Hepatocyte (in vitro differentiated cells): ENCODE measurements around the gene ZNF500. TPM values are rescaled to one million over a fixed set of nuclear protein-coding genes. Genes with fewer than 3 reads are reported as not detected.

Source experiments
- DNase-seq: peaks from one replicate; pipeline ENCODE4 v3.0.0-alpha.2; 2016; ENCODE audit warnings: low spot score
- H2AFZ ChIP-seq: fragments of 200-600 bp; sonication (generic); 2 replicates; pipeline ENCODE4 v1.6.0; 2016; ENCODE audit warnings: antibody characterized with exemption, mild to moderate bottlenecking
- H3K27ac ChIP-seq: fragments of 200-600 bp; sonication (generic); 2 replicates; pipeline ENCODE4 v1.5.1; 2016; ENCODE audit warnings: mild to moderate bottlenecking
- H3K27me3 ChIP-seq: fragments of 200-600 bp; sonication (generic); 2 replicates; pipeline ENCODE4 v1.6.1; 2016
- H3K36me3 ChIP-seq: fragments of 200-600 bp; sonication (generic); replicated peaks from 2 replicates; pipeline ENCODE4 v1.5.1; 2016; ENCODE audit warnings: low read depth; ENCODE audit not compliant: insufficient read depth
- H3K4me1 ChIP-seq: fragments of 200-600 bp; sonication (generic); 2 replicates; pipeline ENCODE4 v1.5.1; 2016; ENCODE audit warnings: mild to moderate bottlenecking, moderate library complexity; ENCODE audit not compliant: insufficient read depth
- H3K4me2 ChIP-seq: fragments of 200-600 bp; sonication (generic); 2 replicates; pipeline ENCODE4 v1.6.0; 2016
- H3K4me3 ChIP-seq: fragments of 200-600 bp; sonication (generic); 2 replicates; pipeline ENCODE4 v1.5.1; 2016; ENCODE audit warnings: mild to moderate bottlenecking
- H3K79me2 ChIP-seq: fragments of 200-600 bp; sonication (generic); 2 replicates; pipeline ENCODE4 v1.6.0; 2017; ENCODE audit warnings: mild to moderate bottlenecking
- H3K9me2 ChIP-seq: fragments of 200-600 bp; sonication (generic); replicated peaks from 2 replicates; pipeline ENCODE4 v1.6.0; 2017; ENCODE audit warnings: mild to moderate bottlenecking; ENCODE audit not compliant: insufficient read depth
- H3K9me3 ChIP-seq: fragments of 200-600 bp; sonication (generic); 2 replicates; pipeline ENCODE4 v1.5.1; 2016; ENCODE audit warnings: low read depth, mild to moderate bottlenecking
- H4K20me1 ChIP-seq: fragments of 200-600 bp; sonication (generic); 2 replicates; pipeline ENCODE4 v1.6.0; 2016; ENCODE audit warnings: mild to moderate bottlenecking; ENCODE audit not compliant: insufficient read depth, poor library complexity, severe bottlenecking
- CTCF ChIP-seq: fragments of 200-600 bp; sonication (generic); IDR thresholded peaks from 2 replicates; pipeline ENCODE4 v1.5.1; 2016; ENCODE audit warnings: antibody characterized with exemption, mild to moderate bottlenecking; ENCODE audit not compliant: poor library complexity
- EZH2 ChIP-seq: fragments of 200-600 bp; sonication (generic); IDR thresholded peaks from 2 replicates; pipeline ENCODE4 v1.6.1; 2016; ENCODE audit warnings: antibody characterized with exemption, mild to moderate bottlenecking, borderline replicate concordance
- EZH2phosphoT487 ChIP-seq: fragments of 200-600 bp; sonication (generic); IDR thresholded peaks from one replicate; pipeline ENCODE4 v1.6.1; 2018; ENCODE audit warnings: antibody characterized with exemption, mild to moderate bottlenecking, low read depth, moderate library complexity; ENCODE audit not compliant: unreplicated experiment, severe bottlenecking
- WGBS: methylation state at CpG from one replicate; pipeline ENCODE4 v1.1.6; 2016; ENCODE audit warnings: low lambda C conversion rate; ENCODE audit errors: missing lambda C conversion rate; 5-methylcytosine and 5-hydroxymethylcytosine counted together
- polyA plus RNA-seq: library from polyadenylated mRNA; unstranded; fragments of >200 nt; fragmentation: Nextera tagmentation; extraction: Ambion mirVana; gene quantifications from 2 replicates; pipeline ENCODE4 v1.2.1, GENCODE V29; 2016
- total RNA-seq: library from RNA; depleted of rRNA; stranded (reverse); fragments of >200 nt; gene quantifications from 2 replicates; pipeline ENCODE4 v1.2.3, GENCODE V29; 2014

Gene ZNF500
- total and polyA plus RNA-seq, 2 experiments from 2014 or later, result 10.4 to 10.6 TPM

DNA sequence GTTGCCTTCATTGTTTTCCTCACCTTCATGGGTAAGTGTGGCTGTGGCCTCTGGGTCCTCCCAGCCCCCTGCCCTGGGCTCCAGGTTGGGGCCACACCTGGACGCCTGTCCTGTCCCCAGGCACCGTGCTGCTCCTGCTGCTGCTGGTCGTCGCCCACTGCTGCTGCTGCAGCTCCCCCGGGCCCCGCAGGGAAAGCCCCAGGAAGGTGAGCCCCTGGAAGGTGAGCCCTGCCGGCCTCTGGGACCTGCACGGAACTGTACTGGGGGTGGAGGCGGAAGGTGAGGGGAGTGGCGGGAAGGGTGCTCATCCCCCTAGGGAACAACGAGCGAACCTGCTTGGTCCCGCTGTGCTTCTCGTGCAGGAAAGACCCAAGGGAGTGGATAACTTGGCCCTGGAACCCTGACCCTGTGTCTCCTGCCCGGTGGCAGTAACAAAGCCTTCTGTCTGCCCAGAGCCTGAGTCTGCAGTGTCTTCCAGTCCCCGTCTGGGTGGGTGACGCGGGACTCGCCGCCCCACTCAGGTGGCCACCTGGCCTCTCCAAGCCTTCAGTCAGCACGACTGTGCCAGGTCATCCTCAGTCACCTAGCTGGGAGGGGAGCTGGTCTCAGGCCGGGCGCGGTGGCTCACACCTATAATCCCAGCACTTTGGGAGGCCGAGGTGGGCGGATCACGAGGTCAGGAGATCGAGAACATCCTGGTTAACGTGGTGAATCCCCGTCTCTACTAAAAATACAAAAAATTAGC, 29.0 kb upstream of the ZNF500 start:
- no peak overlapping the region for H3K4me2 ChIP-seq
- no peaks in the 10 kb centered on the region for H3K9me3 ChIP-seq
- H3K79me2 ChIP-seq, result peaks cover 3% of the 10 kb centered on the region
- no peak for TF ChIP-seq EZH2
- no peak for TF ChIP-seq EZH2phosphoT487
- TF ChIP-seq CTCF, result no peak
- H4K20me1 ChIP-seq, result no peaks in the 10 kb centered on the region
- peaks cover under 1% of the 10 kb centered on the region for H3K4me1 ChIP-seq
- H3K36me3 ChIP-seq, result no peaks in the 10 kb centered on the region
- H3K4me3 ChIP-seq, result no peak overlapping the region
- H3K27me3 ChIP-seq, result no peaks in the 10 kb centered on the region
- no peak for DNase-seq
- WGBS, result 93% methylated on average over 22 of the region's 30 CpGs
- no peak overlapping the region for H3K27ac ChIP-seq
- H2AFZ ChIP-seq, result no peak overlapping the region
- H3K9me2 ChIP-seq, result no peaks in the 10 kb centered on the region

DNA sequence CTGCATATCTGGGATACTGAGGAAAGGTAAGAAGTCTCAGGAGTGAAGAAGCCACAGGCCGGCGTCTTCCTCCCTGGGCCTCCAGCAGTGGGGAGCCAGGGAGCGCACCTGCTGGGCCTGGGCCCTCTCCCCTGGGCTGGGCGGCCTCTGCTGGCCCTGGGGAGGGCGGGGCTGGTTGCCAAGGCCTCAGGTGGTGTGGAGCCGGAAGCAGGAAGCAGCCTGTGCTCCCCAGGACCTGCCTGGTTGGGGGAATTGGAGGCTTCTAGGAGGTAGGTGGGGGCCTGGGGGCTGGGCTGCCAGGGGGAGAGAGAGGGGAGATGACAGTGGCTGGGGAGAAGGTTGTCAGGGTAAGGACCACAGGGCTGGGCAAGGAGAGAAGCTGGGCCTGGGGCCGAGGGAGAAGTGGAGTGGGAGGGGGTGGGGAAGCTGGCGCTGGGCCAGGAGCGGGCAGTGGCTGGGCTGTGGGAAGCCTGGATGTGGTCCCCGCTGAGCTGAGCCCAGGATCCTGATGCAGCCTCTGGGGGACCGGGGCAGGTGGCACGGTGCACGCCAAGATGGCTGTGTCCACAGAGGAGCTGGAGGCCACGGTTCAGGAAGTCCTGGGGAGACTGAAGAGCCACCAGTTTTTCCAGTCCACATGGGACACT, 28.3 kb upstream of the ZNF500 start, which contains the start of gene SMIM22:
SMIM22 (plus strand) TSS at position 189 of the 647 bp plus-strand sequence; CDS start at position 555, 366 bp downstream.
- DNase-seq, result no peak
- WGBS, result 78% methylated on average over 10 of the region's 14 CpGs
- H3K27ac ChIP-seq, result no peak within 1 kb of the TSS

DNA sequence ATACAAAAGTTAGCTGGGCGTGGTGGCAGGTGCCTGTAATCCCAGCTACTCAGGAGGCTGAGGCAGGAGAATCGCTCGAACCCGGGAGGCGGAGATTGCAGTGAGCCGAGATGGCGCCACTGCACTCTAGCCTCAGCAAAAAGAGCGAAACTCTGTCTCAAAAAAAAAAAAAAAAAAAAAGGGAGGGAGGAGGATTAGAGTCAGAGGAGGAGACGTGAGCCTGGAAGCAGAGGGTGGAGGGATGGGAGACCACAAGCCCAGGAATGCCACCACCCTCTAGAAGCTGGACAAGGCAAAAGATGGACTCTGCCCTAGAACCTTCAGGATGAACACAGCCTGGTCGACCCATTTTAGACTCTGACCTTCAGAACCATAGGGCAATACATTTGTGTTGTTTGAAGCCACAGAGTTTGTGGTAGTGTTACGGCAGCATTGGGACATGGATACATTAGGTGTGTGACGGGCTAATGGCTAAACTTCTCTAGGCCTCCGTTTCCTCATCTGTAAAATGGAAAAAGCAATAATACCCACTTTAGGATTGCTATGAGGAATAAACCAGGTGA, 26.1 kb upstream of the ZNF500 start:
- TF ChIP-seq EZH2phosphoT487 (no peak), CTCF (no peak), EZH2 (no peak)
- Histone ChIP-seq H3K9me3 (no peaks in the 10 kb centered on the region), H3K36me3 (no peaks in the 10 kb centered on the region), H4K20me1 (no peaks in the 10 kb centered on the region), H2AFZ (no peak overlapping the region), H3K4me1 (peaks cover 10% of the 10 kb centered on the region), H3K9me2 (no peaks in the 10 kb centered on the region), H3K27me3 (no peaks in the 10 kb centered on the region), H3K4me2 (no peak overlapping the region), H3K4me3 (no peak overlapping the region), H3K79me2 (no peaks in the 10 kb centered on the region), H3K27ac (no peak overlapping the region)
- WGBS, result 76% methylated on average over 13 of the region's 13 CpGs
- no peak for DNase-seq

More for the DNA sequence above, 28.3 kb upstream of the ZNF500 start, which contains the start of gene SMIM22:
- no peaks in the 10 kb centered on the region for H3K79me2 ChIP-seq
- TF ChIP-seq EZH2phosphoT487 (no peak), CTCF (no peak), EZH2 (no peak)
- no peak within 1 kb of the TSS for H3K4me2 ChIP-seq
- H3K9me2 ChIP-seq, result no peaks in the 10 kb centered on the region
- H3K4me3 ChIP-seq, result no peak within 1 kb of the TSS
- no peak within 1 kb of the TSS for H2AFZ ChIP-seq
- no peaks in the 10 kb centered on the region for H4K20me1 ChIP-seq
- no peaks in the 10 kb centered on the region for H3K4me1 ChIP-seq
- no peaks in the 10 kb centered on the region for H3K27me3 ChIP-seq
- H3K36me3 ChIP-seq, result no peaks in the 10 kb centered on the region
- no peaks in the 10 kb centered on the region for H3K9me3 ChIP-seq
